ENCODE results near the gene TMEM101. TPM values are rescaled to one million over a fixed set of nuclear protein-coding genes. Genes with fewer than 3 reads are reported as not detected.

The TMEM101 gene
- total RNA-seq, 3 donors from 2014 or later: 23.0 to 27.7 (median 23.8) TPM

- H3K36me3 ChIP-seq (ENCODE audit: low read depth): no peaks in the 10 kb centered on the region
- no peaks in the 10 kb centered on the region for H3K9me3 ChIP-seq
- no peak for TF ChIP-seq CTCF (IDR thresholded peaks at IDR 0.05)
- peaks cover 36% of the 10 kb centered on the region for H3K4me1 ChIP-seq (ENCODE audit: low read depth)
- ATAC-seq (peak; percentile 32), DNase-seq (peak; percentile 69 to 72 (median 69))
- peak overlapping the region; percentile 24 for H3K4me3 ChIP-seq
- intact Hi-C loops (cut with DNase I, micrococcal nuclease): no loop called here
These were observed 9.8 kb downstream of the TMEM101 start for GRCh38 chr17:44004761-44005526.

GRCh38 chr17:44004077-44004760 lies 10.5 kb downstream of the TMEM101 start, which contains the start of gene NAGS:
TSS of gene NAGS (plus strand) at chr17:44004622. CDS start at chr17:44004664, 42 bp downstream.
- intact Hi-C loops (cut with DNase I, micrococcal nuclease): no loop called here
- Histone ChIP-seq H3K36me3 (ENCODE audit: low read depth) (no peaks in the 10 kb centered on the region), H3K9me3 (no peaks in the 10 kb centered on the region), H3K4me1 (ENCODE audit: low read depth) (peaks cover 36% of the 10 kb centered on the region), H3K4me3 (peak within 1 kb of the TSS; percentile 24)
- no peak for TF ChIP-seq CTCF (IDR thresholded peaks at IDR 0.05)
- peak; percentile 45 to 64 (median 63) for DNase-seq
- ATAC-seq: no peak

GRCh38 chr17:44002141-44002848 lies 12.5 kb downstream of the TMEM101 start:
- DNase-seq (peak in 1 of 3 donors; percentile 34), ATAC-seq (no peak)
- intact Hi-C loops (cut with DNase I, micrococcal nuclease): no loop called here
- Histone ChIP-seq H3K4me1 (ENCODE audit: low read depth) (peaks cover 26% of the 10 kb centered on the region), H3K9me3 (no peaks in the 10 kb centered on the region), H3K4me3 (no peak overlapping the region), H3K36me3 (ENCODE audit: low read depth) (no peaks in the 10 kb centered on the region)
- TF ChIP-seq CTCF (IDR thresholded peaks at IDR 0.05): no peak

- TF ChIP-seq CTCF (IDR thresholded peaks at IDR 0.05): no peak
- Histone ChIP-seq H3K9me3 (no peaks in the 10 kb centered on the region), H3K4me1 (ENCODE audit: low read depth) (peaks cover 23% of the 10 kb centered on the region), H3K4me3 (no peak overlapping the region), H3K36me3 (ENCODE audit: low read depth) (no peaks in the 10 kb centered on the region)
- ATAC-seq (no peak), DNase-seq (peak in 1 of 3 donors; percentile 17)
- intact Hi-C loops (cut with DNase I, micrococcal nuclease): no loop called here
These were observed 13.3 kb downstream of the TMEM101 start for GRCh38 chr17:44001461-44001920.

GRCh38 chr17:44000871-44001460 lies 13.8 kb downstream of the TMEM101 start:
- H3K9me3 ChIP-seq: no peaks in the 10 kb centered on the region
- no peak overlapping the region for H3K4me3 ChIP-seq
- no peak for ATAC-seq
- no peak for TF ChIP-seq CTCF (IDR thresholded peaks at IDR 0.05)
- peaks cover 17% of the 10 kb centered on the region for H3K4me1 ChIP-seq (ENCODE audit: low read depth)
- intact Hi-C loops (cut with DNase I, micrococcal nuclease): no loop called here
- DNase-seq: no peak
- no peaks in the 10 kb centered on the region for H3K36me3 ChIP-seq (ENCODE audit: low read depth)

All from mucosa of descending colon (tissue), 3 donors.